GM19035 (cell line): Measurements from ENCODE around the gene MSN.
"Not testable (repeated sequence)": the region's sequence is repeated elsewhere in the genome, so short reads cannot be mapped to it uniquely, and the experiment has no call there.

ENCODE experiments used
- ATAC-seq: cut with Tn5 transposase; IDR thresholded peaks from one replicate; pipeline ENCODE4 v1.9.1; 2021; ENCODE audit not compliant: unreplicated experiment

MSN gene

DNA sequence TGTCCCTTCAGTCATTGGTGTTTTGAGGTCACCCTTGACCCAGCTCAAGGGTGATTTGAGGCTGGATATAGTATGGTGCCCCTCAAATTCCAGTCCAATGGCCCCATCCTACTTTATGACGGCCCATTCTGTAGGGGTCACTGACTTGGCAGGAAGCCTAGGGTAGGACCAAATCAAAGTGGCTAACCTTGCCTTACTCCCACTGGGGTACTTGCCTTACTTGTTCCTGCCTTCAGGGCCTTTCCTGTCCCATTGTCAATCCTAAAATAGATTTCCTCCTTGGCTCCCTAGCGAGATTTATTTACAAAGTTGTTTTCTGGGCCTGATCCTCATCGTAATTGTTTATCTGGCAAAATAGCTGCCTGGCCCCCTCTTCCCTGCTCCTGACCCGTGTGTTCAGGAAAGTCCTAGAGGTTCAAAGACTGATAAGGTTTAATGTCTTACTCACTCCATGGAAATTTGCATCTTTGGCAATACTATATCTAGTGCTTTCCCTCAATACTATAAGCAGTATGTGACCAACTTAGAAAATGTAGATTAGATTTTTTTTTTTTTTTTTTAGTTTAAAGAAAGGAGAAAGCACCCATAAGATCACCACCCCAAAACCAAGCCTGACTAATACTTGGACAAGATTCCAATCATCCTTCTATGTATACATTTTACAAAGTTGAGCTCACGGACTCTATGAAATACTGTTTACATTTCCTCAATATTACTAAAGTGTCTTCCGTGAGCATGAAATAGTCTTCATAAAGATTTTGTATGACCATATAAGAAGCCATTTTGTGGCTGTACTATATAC is 44.8 kb downstream of the MSN start:
- no peak for ATAC-seq

DNA sequence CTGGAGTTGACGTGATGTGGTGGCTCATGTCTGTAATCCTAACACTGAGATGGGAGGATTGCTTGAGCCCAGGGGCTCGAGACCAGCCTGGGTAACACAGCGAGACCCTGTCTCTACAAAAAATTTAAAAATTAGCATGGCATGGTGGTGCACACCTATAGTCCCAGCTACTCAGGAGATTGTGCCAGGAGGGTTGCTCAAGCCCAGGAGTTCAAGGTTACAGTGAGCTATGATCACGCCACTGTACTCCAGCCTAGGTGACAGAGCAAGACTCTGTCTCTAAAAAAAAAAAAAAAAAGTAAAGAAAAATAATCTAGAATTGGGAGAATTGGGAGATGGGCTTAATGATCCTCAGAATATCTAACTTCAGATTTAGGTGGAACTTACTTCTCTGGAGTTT is 51.1 kb downstream of the MSN start:
- no peak for ATAC-seq

DNA sequence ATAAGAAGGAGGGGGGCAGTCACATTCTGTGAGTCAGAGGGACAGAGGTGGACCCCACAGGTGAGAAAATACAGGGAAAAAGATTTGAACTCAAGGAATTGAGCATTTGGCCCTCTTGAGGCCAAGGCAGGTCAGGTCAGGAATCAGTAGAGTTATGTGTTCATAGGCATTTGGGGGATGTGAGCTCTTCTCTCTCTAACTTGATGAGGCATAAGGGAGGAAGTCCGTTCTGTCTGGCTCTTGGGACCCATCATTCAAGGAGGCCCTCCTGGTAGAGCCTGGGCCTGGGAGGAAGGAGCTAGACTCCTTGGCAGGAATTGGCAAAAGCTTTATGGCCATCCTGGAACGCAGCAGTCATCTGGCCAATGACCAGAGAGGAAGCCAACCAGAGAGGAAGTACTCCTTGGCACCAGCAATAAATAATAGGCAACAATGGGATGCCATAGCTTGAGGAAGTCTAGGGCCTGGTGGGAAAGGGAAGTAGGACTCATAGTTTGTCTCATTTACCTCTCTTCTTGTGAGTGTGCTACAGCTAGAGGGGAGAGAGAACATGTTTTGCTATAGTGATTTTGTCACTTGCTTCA is 53.0 kb downstream of the MSN start:
- ATAC-seq: no peak

DNA sequence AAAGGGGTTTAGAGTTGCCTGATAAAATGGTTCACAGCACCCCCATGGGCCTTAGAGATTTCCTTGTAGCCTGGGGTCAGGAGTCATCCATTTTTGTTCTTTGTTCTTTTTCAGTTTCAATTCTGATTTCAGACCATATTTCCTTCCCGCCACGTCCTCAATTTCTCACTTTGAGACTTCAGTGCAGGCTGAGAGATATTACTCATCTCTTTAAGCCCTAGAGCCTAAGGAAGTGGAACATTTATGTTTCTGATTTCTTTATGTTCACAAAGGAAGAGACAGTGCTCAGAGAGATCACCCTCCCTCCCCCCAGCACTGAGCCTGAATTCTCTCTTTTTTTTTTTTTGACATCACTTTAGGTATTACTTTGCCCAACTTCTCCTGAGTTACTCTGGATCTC is 56.3 kb downstream of the MSN start:
- peak; percentile 69 for ATAC-seq

DNA sequence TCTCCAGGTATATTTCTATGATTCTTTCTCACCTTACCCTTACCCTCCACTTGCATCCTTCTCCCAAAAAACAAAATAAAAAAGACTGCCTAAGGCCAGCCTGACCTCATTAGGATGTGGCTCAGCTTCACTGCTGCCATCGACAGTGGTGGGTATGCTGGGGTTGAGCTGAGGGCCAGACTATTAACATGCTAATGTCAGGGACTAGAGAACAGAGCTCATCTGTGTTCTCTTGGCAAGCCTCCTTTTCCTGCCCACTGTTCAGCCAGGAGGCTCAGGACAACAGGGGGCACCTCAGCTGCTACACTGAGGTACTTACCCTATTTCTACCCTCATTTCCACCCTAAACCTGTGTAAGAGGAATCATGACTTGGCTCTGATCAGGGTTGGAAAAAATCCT is 59.3 kb downstream of the MSN start:
- ATAC-seq: no peak

DNA sequence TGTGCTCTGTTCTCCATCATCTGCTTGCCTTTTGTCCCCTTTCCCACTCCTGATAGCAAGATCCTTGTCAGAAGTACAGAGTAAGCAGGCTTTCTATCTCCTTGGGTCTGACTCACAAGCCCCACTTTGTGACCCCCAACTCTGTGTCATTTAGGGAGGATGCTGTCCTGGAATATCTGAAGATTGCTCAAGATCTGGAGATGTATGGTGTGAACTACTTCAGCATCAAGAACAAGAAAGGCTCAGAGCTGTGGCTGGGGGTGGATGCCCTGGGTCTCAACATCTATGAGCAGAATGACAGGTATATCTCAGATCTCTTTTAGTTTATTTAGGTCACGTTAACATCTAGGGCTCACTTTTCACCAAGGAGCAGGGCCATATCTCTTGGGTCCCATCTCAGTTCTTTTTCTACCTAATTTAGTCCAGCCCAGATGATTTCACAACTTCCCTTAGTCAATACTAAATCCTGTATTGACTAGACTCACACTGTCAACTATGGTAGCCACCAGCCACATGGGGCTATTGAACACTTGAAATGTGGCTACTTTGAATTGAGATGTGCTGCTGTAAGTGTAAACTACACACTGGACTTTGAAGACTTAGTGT is 64.3 kb downstream of the MSN start:
- no peak for ATAC-seq

DNA sequence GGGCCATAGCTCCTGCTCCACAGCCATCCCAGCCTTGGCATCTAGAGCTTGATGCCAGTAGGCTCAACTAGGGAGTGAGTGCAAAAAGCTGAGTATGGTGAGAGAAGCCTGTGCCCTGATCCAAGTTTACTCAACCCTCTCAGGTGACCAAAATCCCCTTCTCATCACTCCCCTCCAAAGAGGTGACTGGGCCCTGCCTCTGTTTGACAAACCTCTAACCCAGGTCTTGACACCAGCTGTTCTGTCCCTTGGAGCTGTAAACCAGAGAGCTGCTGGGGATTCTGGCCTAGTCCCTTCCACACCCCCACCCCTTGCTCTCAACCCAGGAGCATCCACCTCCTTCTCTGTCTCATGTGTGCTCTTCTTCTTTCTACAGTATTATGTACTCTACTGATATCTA is 73.5 kb downstream of the MSN start:
- ATAC-seq: no peak

DNA sequence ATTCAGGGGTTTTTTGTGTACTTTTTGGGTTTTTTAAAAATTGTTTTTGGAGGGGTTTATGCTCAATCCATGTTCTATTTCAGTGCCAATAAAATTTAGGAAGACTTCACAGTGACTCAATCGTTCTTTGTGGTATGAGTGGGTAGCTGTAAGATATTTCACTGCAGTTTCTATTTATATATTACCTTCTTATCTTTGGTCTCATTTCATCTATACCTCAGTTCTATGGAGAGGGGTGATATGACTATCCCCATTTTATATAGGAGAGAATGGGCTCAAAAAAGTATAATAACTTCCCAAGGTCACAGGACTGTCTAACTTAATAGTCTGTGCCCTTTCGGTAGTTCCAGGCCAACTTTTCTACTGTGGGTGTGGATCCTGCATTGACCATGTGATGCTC is 74.4 kb downstream of the MSN start:
- no peak for ATAC-seq

DNA sequence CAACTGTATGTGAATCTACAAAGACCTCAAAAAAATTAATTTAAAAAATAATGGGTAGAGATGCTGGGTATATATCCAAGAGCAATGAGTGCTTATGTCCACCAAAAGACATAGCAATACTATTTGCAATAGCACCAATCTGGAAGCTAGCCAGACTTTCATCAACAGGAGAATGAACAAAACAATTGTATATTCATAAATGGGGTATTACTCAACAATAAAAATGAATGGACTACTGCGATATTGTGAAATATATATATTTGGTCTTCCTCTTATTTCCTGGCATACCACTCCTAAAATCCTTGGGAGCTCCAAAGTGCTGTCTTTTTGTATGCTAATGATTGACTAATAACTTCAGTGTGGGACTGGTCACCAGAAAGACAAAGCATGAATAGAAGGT is 77.5 kb downstream of the MSN start:
- ATAC-seq: no peak

DNA sequence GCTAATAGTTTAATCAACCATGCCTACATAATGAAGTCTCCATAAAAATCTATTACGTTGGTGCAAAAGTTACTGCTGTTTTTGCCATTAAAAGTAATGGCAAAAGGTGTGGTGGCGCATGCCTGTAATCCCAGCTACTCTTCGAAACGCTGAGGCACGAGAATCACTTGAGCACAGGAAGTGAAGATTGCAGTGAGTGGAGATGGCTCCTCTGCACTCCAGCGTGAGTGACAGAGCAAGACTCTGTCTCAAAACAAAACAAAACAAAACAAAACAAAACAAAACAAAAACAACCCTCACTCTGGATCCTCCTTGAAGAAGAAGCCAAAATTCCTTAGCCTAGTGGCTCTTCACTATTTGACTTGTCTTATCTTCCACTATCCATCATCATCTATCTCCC is 78.0 kb downstream of the MSN start:
- ATAC-seq: no peak

DNA sequence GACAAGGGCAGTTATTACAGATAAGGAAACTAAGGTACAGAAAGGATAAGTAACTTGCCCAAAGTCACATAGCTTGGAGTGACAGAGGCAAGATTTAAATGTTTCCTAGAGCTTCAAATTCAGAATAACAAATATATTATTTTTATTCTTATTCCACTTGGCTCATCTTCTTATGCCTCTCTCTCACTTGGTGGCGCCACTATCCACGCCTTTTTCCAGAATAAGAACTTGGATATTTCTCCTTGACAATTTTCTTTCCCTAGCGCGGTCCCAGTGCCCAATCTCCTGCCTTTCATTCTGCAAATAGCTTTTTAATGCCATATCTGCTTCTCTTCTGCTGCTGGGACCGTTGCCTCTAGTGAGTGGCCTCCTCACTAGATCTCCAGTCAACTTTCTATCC is 78.5 kb downstream of the MSN start:
- no peak for ATAC-seq

DNA sequence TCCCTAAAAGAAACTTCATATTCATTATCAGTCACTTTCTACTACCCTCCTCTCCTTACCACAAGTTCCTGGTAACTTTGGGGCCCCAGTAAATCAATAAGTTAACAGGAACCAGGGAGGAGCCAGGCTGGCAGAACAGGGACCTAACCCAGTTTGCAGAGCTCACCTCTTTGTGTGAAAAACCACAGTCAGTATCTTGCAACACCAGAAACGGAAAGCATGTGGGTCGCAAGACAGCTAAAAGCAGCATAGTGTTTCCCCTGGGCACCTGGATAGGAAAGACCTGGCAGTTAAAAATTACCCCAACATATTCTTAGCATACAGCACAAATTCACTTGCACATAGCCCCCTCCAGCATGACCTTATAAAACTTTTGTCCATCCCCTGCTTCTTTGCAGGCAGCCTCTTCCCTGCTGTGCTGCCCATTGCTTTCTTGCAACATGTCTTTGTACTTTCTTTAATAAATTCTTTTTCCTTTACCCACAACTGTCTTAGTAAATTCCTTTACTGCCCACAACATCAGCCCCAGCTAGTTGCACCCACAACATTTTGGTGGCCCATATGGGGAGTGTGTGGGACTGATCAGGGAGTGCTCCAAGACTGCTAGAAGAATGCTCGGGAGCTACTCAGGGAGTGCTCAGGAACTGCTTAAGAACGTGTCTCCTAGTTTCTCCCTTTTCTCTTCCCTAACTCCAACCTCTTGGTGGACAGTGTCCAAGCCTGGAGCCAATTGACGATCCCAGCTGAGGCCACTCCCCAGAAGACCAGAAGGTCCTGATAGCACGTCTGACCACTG is 83.4 kb downstream of the MSN start:
- peak; percentile 76 for ATAC-seq

DNA sequence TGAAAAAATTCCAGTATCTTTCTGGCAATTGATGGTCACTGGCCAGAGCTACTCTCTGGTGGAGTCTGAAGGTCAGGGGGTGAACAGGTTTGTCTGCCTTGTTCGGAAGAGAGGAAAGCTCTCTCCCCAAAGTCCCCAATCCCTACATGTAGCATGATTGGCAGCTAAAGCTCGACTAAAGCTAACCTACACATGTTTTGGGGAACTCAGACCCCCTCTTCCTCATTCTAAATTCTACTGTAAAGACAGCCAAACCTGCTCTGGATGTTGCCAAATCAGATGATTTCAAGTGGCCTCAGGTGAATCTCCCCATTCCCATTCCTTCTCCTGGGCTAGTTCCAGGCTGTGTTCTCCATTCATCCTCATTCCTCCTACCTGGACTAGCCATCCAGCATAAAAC is 84.1 kb downstream of the MSN start:
- ATAC-seq: no peak

DNA sequence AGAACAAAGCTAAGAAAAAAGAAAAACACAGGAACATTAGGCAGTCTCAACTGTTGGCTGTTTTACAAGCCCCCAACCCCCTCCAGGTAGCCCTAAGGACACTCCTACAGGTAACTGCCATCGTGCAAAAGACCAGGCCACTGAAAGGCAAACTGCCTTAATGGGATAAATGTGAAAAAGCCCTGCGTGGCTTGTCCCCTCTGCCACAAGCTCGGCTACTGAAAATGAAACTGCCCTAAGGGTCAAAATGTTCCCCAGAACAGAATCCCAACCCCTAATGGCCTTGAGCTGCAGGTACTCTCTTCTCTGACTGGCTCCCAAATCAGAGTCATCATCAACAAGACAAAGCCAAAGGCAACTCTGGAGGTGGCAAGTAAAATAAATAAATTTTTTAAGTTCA is 84.8 kb downstream of the MSN start:
- ATAC-seq: no peak

DNA sequence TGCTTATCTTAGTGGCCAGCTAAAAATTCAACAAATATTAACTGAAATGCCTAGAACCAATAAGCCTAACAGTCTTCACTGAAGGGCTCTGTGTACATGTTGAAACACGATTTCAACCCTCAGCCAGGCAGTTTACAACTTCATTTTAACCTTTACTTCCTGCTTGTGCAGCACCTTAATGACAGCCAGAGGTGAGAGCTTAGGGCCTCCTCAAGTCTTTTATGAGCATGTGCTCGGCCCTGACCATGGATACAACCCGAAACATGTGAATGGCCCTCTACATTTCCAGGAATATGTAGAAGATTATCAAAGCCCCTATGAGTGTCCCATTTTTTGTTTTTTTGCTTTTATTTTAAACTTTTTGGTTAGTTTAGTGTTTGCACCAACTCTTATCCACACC is 88.3 kb downstream of the MSN start:
- no peak for ATAC-seq

DNA sequence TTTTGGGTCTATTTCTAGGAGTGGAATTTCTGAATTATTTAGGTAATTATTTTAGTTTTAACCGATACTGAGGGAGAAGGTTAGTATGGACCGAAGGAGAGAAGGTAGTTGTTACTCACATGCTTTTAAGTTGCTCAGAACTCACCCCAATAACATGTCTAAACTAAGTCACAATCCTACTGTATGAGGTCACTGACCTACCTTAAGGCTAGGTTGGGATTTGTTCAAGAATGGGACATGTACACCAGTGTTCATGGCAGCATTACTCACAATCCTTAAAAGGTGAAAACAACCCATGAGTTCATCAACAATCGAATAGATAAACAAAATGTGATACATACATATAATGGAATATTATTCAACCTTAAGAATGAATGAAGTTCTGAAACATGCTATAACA is 90.5 kb downstream of the MSN start:
- ATAC-seq: no peak

DNA sequence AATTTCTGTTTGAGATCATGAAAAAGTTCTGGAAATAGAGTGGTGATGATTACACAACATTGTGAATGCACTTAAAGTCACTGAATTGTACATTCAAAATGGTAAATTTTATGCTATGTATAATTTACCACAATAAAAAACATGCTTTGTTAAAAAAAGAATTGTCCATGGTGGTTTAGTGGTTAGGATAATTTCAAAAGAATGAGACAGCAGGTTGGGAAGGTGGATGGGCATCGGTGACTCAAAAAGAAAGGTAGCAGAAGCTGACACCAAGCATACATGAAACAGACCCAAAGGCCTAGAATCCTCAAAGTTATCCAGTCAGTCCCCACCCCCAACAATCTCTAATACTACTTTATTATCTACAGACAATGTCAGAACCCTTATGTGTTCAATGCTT is 91.1 kb downstream of the MSN start:
- ATAC-seq: no peak

DNA sequence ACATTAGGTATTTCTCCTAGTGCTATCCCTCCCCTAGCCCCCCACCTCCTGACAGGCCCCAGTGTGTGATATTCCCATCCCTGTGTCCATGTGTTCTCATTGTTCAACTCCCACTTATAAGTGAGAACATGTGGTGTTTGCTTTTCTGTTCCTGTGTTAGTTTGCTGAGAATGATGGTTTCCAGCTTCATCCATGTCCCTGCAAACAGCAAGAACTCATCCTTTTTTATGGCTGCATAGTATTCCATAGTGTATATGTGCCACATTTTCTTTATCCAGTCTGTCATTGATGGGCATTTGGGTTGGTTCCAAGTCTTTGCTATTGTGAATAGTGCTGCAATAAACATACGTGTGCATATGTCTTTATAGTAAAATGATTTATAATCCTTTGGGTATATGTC is 92.1 kb downstream of the MSN start:
- not testable (repeated sequence) for ATAC-seq

DNA sequence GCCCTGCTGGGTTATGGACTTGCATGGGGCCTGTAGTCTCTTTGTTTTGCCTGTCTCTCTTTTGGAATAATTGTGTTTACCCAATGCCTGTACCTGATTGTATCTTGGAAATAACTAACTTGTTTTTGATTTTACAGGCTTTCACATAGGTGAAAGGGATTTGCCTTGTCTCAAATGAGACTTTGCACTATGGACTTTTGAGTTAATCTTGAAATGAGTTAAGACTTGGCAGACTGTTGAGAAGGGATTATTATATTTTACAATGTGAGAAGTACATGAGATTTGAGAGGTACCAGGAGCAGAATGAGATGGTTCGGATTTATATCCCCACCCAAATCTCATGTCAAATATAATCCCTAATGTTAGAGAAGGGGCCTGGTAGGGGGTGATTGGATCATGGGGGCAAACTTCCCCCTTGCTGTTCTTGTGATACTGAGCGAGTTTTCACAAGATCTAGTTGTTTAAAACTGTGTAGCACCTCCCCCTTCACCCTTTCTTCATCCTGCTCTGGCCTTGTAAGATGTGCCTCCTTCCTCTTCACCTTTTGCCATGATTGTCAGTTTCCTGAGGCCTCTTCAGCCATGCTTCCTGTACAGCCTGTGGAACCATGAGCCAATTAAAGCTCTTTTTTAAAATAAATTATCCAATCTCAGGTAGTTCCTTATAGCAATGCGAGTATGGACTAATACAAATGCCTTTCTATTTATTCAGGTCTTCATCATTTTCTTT is 102.3 kb downstream of the MSN start:
- ATAC-seq: no peak

DNA sequence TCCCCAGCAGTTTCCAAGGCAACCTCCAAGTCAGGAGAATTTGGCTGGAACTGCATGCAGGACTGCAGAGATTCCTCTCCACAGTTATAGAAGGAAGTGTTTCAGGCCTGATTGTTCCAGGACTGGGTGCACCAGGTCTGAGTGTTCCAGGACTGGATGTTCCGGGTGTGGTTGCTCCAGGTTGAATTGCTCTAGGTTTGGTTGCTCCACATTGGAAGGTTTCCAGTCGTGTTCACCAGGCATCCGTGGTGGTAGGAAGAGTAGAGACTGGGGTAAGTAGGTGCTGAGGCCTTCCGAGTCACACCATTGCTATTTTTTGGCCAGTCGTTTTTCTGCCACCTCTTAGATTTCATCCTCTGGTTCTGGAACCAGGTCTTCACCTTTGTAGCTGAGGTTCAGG is 105.4 kb downstream of the MSN start:
- ATAC-seq: no peak

DNA sequence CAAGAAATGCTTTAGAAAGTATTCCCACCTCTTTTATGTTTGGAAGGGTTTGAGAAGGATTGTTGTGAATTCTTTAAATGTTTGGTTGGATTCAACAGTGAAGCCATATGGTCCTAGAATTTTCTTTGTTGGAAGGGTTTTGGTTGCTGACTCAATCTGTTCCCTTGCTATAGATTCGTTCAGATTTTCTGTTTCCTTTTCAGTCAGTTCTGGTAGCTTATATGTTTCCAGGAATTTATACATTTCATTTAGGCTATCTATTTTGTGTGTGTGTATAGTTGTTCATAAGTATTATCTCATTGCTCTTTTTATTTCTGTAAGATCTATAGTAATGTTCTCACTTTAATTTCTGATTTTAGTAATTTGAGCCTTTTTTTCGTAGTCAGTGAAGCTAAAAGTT is 114.4 kb downstream of the MSN start:
- ATAC-seq: no peak
